H1 (cell line): ENCODE measurements around the gene MAGI2. TPM values are rescaled to one million over a fixed set of nuclear protein-coding genes. Genes with fewer than 3 reads are reported as not detected.

Experiments used
- CHD2 ChIP-seq: IDR thresholded peaks from 2 replicates; pipeline ENCODE4 v1.6.1; 2012; ENCODE audit warnings: low read length, improper control_type of control experiment
- CHD7 ChIP-seq: fragments of 300-600 bp; sonication (generic); IDR thresholded peaks from 2 replicates; pipeline ENCODE4 v1.7.1; 2012; ENCODE audit warnings: low read length, moderate library complexity, mild to moderate bottlenecking, inconsistent platforms; ENCODE audit not compliant: insufficient replicate concordance
- EGR1 ChIP-seq: IDR thresholded peaks from 2 replicates; pipeline ENCODE4 v1.6.1; 2011; ENCODE audit warnings: low read depth, low read length, borderline replicate concordance
- HDAC6 ChIP-seq: IDR thresholded peaks from one replicate; pipeline ENCODE4 v1.7.1; 2012; ENCODE audit warnings: low read depth, mild to moderate bottlenecking, inconsistent platforms, low read length, moderate library complexity
- KDM4A ChIP-seq: IDR thresholded peaks from one replicate; pipeline ENCODE4 v1.7.1; 2012; ENCODE audit warnings: low read depth, mild to moderate bottlenecking, moderate library complexity, low read length, inconsistent platforms; ENCODE audit not compliant: severe bottlenecking
- RAD21 ChIP-seq, 2 experiments: IDR thresholded peaks in 1 of 2; conservative IDR thresholded peaks in 1 of 2; 2 replicates each; pipeline ENCODE4 v1.6.1; 2011; ENCODE audit warnings: low read depth in 2 of 2, low read length in 2 of 2, improper control_type of control experiment in 1 of 2, inconsistent platforms in 1 of 2, mild to moderate bottlenecking in 1 of 2, moderate library complexity in 1 of 2
- TBP ChIP-seq: IDR thresholded peaks from 2 replicates; pipeline ENCODE4 v1.6.1; 2011; ENCODE audit warnings: low read depth, low read length, improper control_type of control experiment
- ZNF274 ChIP-seq: IDR thresholded peaks from 2 replicates; pipeline ENCODE4 v1.7.0; 2012; ENCODE audit warnings: low read length, borderline replicate concordance; ENCODE audit errors: extremely low read depth
- polyA plus RNA-seq, 7 experiments: library from polyadenylated mRNA; depleted of rRNA in 3 of 7; stranded (reverse) in 5 of 7; unstranded in 2 of 7; fragments of >200 nt in 5 of 7; fragments of 200-250 nt in 2 of 7; gene quantifications; 1 replicate in 5 of 7; 2 replicates in 1 of 7; 4 replicates in 1 of 7; pipeline versions ENCODE4 v1.2.1 to v1.2.3, GENCODE V29; 2011 to 2013; ENCODE audit warnings: missing spikeins in 2 of 7, mixed read lengths in 2 of 7
- total RNA-seq: library from RNA; stranded (reverse); fragmentation: NEBNext Ultra II Directional; extraction: Animal tissue kit (Norgen Biotek cat#: 25700); gene quantifications from 2 replicates; pipeline ENCODE4 v1.2.1, GENCODE V29; 2021

The MAGI2 gene
- total and polyA plus RNA-seq, 2 of the 8 experiments (the other 6 are each of a cell fraction or from before 2014, with no cell fraction given) = 6.0 to 27.3 TPM

GRCh38 chr7:78413568-78413967 is 1039.9 kb downstream of the MAGI2 start (continued):
- TF ChIP-seq CHD2 = no peak
- no peak for TF ChIP-seq ZNF274
- TF ChIP-seq HDAC6 = no peak
- TF ChIP-seq CHD7 = no peak
- TF ChIP-seq TBP = no peak
- TF ChIP-seq EGR1 = no peak
- no peak for TF ChIP-seq RAD21 (IDR thresholded peaks at IDR 0.05 in 1 of 2, conservative IDR thresholded peaks at IDR 0.05 in 1 of 2; ENCODE audit: low read depth in 2 of 2, low read length in 2 of 2)
- TF ChIP-seq KDM4A = no peak
